Smooth muscle cell (in vitro differentiated cells): Measurements from ENCODE around the gene SEMA6D. TPM values are rescaled to one million over a fixed set of nuclear protein-coding genes. Genes with fewer than 3 reads are reported as not detected.
A peak's percentile ranks its signal among the peaks of the same experiment; 100 is the strongest.
"Not testable (repeated sequence)": the region's sequence is repeated elsewhere in the genome, so short reads cannot be mapped to it uniquely, and the experiment has no call there.

ENCODE experiments used
- DNase-seq: peaks from one replicate; lab custom pipeline; 2025; ENCODE audit not compliant: unreplicated experiment; lab: John Stamatoyannopoulos, UW
- H2AFZ ChIP-seq: fragments of 200-600 bp; sonication (generic); 2 replicates; pipeline ENCODE4 v1.6.0; 2016; ENCODE audit warnings: antibody characterized with exemption, low read depth, mild to moderate bottlenecking
- H3F3A ChIP-seq: fragments of 200-600 bp; sonication (generic); 2 replicates; pipeline ENCODE4 v1.6.0; 2017; ENCODE audit warnings: antibody characterized with exemption, low read depth
- H3K27ac ChIP-seq: fragments of 200-600 bp; sonication (generic); 2 replicates; pipeline ENCODE4 v1.5.1; 2016; ENCODE audit warnings: low read depth, mild to moderate bottlenecking
- H3K27me3 ChIP-seq: fragments of 200-600 bp; sonication (generic); 2 replicates; pipeline ENCODE4 v1.6.1; 2016; ENCODE audit warnings: low read depth, mild to moderate bottlenecking
- H3K36me3 ChIP-seq: fragments of 200-600 bp; sonication (generic); 2 replicates; pipeline ENCODE4 v1.5.1; 2016; ENCODE audit warnings: low read depth
- H3K4me1 ChIP-seq: fragments of 200-600 bp; sonication (generic); 2 replicates; pipeline ENCODE4 v1.5.1; 2016; ENCODE audit warnings: low read depth
- H3K4me2 ChIP-seq: fragments of 200-600 bp; sonication (generic); 2 replicates; pipeline ENCODE4 v1.6.0; 2016; ENCODE audit warnings: mild to moderate bottlenecking
- H3K4me3 ChIP-seq: fragments of 200-600 bp; sonication (generic); 2 replicates; pipeline ENCODE4 v1.5.1; 2016; ENCODE audit warnings: mild to moderate bottlenecking
- H3K79me2 ChIP-seq: fragments of 200-600 bp; sonication (generic); 2 replicates; pipeline ENCODE4 v1.6.0; 2016; ENCODE audit warnings: low read depth, mild to moderate bottlenecking
- H3K9ac ChIP-seq: fragments of 200-600 bp; sonication (generic); 2 replicates; pipeline ENCODE4 v1.6.0; 2016; ENCODE audit warnings: low read depth
- H3K9me3 ChIP-seq: fragments of 200-600 bp; sonication (generic); replicated peaks from 2 replicates; pipeline ENCODE4 v1.5.1; 2016; ENCODE audit warnings: low read depth
- H4K20me1 ChIP-seq: fragments of 200-600 bp; sonication (generic); 2 replicates; pipeline ENCODE4 v1.6.0; 2016; ENCODE audit warnings: low read depth
- CTCF ChIP-seq: fragments of 200-600 bp; sonication (generic); IDR thresholded peaks from 2 replicates; pipeline ENCODE4 v1.5.1; 2017; ENCODE audit warnings: borderline replicate concordance, mild to moderate bottlenecking, antibody characterized with exemption; ENCODE audit not compliant: insufficient read depth, poor library complexity, severe bottlenecking
- WGBS: methylation state at CpG from one replicate; pipeline ENCODE4 v1.1.7; 2016; ENCODE audit warnings: low lambda C conversion rate; 5-methylcytosine and 5-hydroxymethylcytosine counted together
- polyA plus RNA-seq: library from polyadenylated mRNA; unstranded; fragments of >200 nt; fragmentation: Nextera tagmentation; extraction: Ambion mirVana; gene quantifications from 2 replicates; pipeline ENCODE4 v1.2.1, GENCODE V29; 2016
- total RNA-seq: library from RNA; depleted of rRNA; stranded (reverse); fragments of >200 nt; gene quantifications from 2 replicates; pipeline ENCODE4 v1.2.3, GENCODE V29; 2014

SEMA6D gene
- total and polyA plus RNA-seq, 2 experiments from 2014 or later: 31.4 to 44.9 TPM

DNA sequence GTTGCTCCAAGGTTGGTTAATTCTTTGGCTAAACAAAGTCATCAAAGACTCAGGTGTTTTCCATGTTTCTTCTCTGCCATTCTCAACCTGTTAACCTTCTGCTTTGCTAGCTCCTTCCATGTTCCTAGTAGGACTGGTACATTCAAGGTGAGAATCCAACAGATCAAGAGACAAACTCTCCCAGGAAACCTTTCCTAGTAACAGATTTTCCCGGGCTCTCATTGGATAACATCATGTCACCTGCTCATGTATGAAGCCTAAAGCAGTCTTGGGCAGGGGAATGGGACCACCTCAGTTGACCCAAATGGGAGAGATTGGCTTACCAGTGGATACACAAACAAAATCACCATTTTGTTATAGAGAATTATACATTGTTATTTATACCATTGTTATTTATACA, 14.9 kb downstream of the SEMA6D start:
- H3K4me3 ChIP-seq: no peak overlapping the region
- H3K4me2 ChIP-seq: no peak overlapping the region
- H3K27me3 ChIP-seq: no peaks in the 10 kb centered on the region
- WGBS: 94% methylated on average over 1 of the region's 1 CpG
- no peak overlapping the region for H2AFZ ChIP-seq
- no peak for DNase-seq
- TF ChIP-seq CTCF: no peak
- H3K36me3 ChIP-seq: no peaks in the 10 kb centered on the region
- H3K9ac ChIP-seq: no peak overlapping the region
- no peak overlapping the region for H3K27ac ChIP-seq
- H3K4me1 ChIP-seq: peaks cover 21% of the 10 kb centered on the region
- H3K79me2 ChIP-seq: peaks cover 85% of the 10 kb centered on the region
- H3F3A ChIP-seq: peaks cover 26% of the 10 kb centered on the region
- H3K9me3 ChIP-seq: no peaks in the 10 kb centered on the region
- H4K20me1 ChIP-seq: peaks cover 33% of the 10 kb centered on the region

- Histone ChIP-seq H3F3A (peaks cover 27% of the 10 kb centered on the region), H3K4me2 (no peak overlapping the region), H3K36me3 (no peaks in the 10 kb centered on the region), H3K79me2 (peaks cover 83% of the 10 kb centered on the region), H3K27me3 (no peaks in the 10 kb centered on the region), H3K9ac (no peak overlapping the region), H2AFZ (no peak overlapping the region), H3K4me3 (no peak overlapping the region), H3K4me1 (peaks cover 25% of the 10 kb centered on the region), H4K20me1 (peaks cover 24% of the 10 kb centered on the region), H3K27ac (no peak overlapping the region), H3K9me3 (no peaks in the 10 kb centered on the region)
- 89% methylated on average over 2 of the region's 2 CpGs for WGBS
- DNase-seq: no peak
- no peak for TF ChIP-seq CTCF
Measured at GRCh38 chr15:47733085-47733484, 15.8 kb downstream of the SEMA6D start.

DNA sequence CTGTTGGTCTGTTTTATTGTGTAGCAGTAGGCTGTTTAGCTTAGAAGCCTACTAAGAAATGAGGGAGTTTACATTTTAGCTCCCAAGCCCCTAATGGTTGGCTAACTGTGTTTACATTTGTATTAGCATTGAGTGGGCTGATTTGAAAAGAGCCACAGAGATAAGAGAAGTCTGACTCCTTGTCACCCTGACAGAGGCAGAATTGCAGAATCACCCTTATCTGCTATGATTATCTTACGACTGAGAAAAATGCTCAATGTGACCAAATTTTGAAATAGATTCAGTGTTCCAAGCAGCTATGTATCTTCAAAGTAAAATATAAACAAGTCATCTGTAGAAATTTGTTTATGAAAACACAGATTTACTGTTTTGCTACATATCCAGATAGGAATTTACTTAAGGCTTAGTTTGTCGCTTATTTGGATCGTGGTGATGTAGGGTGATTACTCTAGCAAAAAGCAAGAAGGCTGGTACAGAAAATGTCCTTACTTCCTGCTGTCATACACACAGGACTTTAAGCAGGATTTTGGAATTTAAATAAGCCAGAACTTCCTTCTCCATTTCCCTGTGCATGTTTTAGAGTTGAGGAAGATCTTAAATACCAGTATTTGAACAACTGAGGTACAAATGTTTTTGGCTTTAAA, 19.0 kb downstream of the SEMA6D start:
- H4K20me1 ChIP-seq: peaks cover 6% of the 10 kb centered on the region
- WGBS: 7% methylated on average over 3 of the region's 3 CpGs
- H3K27me3 ChIP-seq: no peaks in the 10 kb centered on the region
- peak overlapping the region; percentile 5 for H3K9ac ChIP-seq
- peaks cover 82% of the 10 kb centered on the region for H3K79me2 ChIP-seq
- no peak overlapping the region for H2AFZ ChIP-seq
- no peaks in the 10 kb centered on the region for H3K9me3 ChIP-seq
- H3K27ac ChIP-seq: peak overlapping the region; percentile 84
- H3F3A ChIP-seq: peaks cover 31% of the 10 kb centered on the region
- no peaks in the 10 kb centered on the region for H3K36me3 ChIP-seq
- DNase-seq: no peak
- TF ChIP-seq CTCF: no peak
- no peak overlapping the region for H3K4me3 ChIP-seq
- peak overlapping the region; percentile 76 for H3K4me2 ChIP-seq
- H3K4me1 ChIP-seq: peaks cover 29% of the 10 kb centered on the region

GRCh38 chr15:47737477-47737876, 20.2 kb downstream of the SEMA6D start:
- H3F3A ChIP-seq: peaks cover 31% of the 10 kb centered on the region
- WGBS: 50% methylated on average over 2 of the region's 2 CpGs
- no peaks in the 10 kb centered on the region for H3K27me3 ChIP-seq
- H3K27ac ChIP-seq: peak overlapping the region; percentile 84
- peak overlapping the region; percentile 16 for H3K4me3 ChIP-seq
- H2AFZ ChIP-seq: no peak overlapping the region
- peaks cover 76% of the 10 kb centered on the region for H3K79me2 ChIP-seq
- H3K4me2 ChIP-seq: peak overlapping the region; percentile 76
- DNase-seq: no peak
- peaks cover 41% of the 10 kb centered on the region for H3K4me1 ChIP-seq
- TF ChIP-seq CTCF: no peak
- H3K9ac ChIP-seq: peak overlapping the region; percentile 20
- peaks cover 6% of the 10 kb centered on the region for H4K20me1 ChIP-seq
- no peaks in the 10 kb centered on the region for H3K9me3 ChIP-seq
- H3K36me3 ChIP-seq: no peaks in the 10 kb centered on the region

- not testable (repeated sequence) for H2AFZ ChIP-seq, H3K36me3 ChIP-seq, H3K9ac ChIP-seq, H3K4me3 ChIP-seq, DNase-seq, H3K9me3 ChIP-seq, H3K4me2 ChIP-seq, H3K27me3 ChIP-seq
- Histone ChIP-seq H3K4me1 (peaks cover 49% of the 10 kb centered on the region), H3K27ac (peak overlapping the region; percentile 24), H3K79me2 (peaks cover 72% of the 10 kb centered on the region), H3F3A (peaks cover 38% of the 10 kb centered on the region), H4K20me1 (peaks cover 12% of the 10 kb centered on the region)
- WGBS: 70% methylated on average over 4 of the region's 4 CpGs
Measured at GRCh38 chr15:47738144-47738825, 21.0 kb downstream of the SEMA6D start.
